H9 (cell line): Measurements from ENCODE around the gene SH3BP1. TPM values are rescaled to one million over a fixed set of nuclear protein-coding genes. Genes with fewer than 3 reads are reported as not detected.
"Not testable (repeated sequence)": the region's sequence is repeated elsewhere in the genome, so short reads cannot be mapped to it uniquely, and the experiment has no call there.

Experiments
- DNase-seq: peaks from one replicate; pipeline ENCODE4 v3.0.0-alpha.2; 2017
- H2AFZ ChIP-seq: one replicate; pipeline ENCODE4 v1.6.1; 2013; ENCODE audit warnings: mild to moderate bottlenecking, low read length, control low read depth, moderate library complexity
- H2AK5ac ChIP-seq: 2 replicates; pipeline ENCODE4 v1.6.1; 2013; ENCODE audit warnings: low read length, control low read depth, mixed read lengths; ENCODE audit not compliant: insufficient read length
- H2BK120ac ChIP-seq: one replicate; pipeline ENCODE4 v1.6.1; 2013; ENCODE audit warnings: low read depth, mild to moderate bottlenecking, low read length, control low read depth, inconsistent platforms; ENCODE audit not compliant: poor library complexity, severe bottlenecking
- H2BK12ac ChIP-seq: 2 replicates; pipeline ENCODE4 v1.6.1; 2013; ENCODE audit warnings: low read length, control low read depth, mixed read lengths, low read depth; ENCODE audit not compliant: insufficient read length
- H2BK15ac ChIP-seq: 2 replicates; pipeline ENCODE4 v1.6.1; 2013; ENCODE audit warnings: low read depth, low read length, control low read depth
- H2BK20ac ChIP-seq: one replicate; pipeline ENCODE4 v1.6.1; 2013; ENCODE audit warnings: low read depth, mild to moderate bottlenecking, low read length, control low read depth, inconsistent platforms; ENCODE audit not compliant: poor library complexity, severe bottlenecking
- H2BK5ac ChIP-seq: 2 replicates; pipeline ENCODE4 v1.6.1; 2013; ENCODE audit warnings: low read length, control low read depth, mixed read lengths; ENCODE audit not compliant: insufficient read length
- H3K14ac ChIP-seq: 2 replicates; pipeline ENCODE4 v1.6.1; 2013; ENCODE audit warnings: low read length, control low read depth; ENCODE audit not compliant: insufficient read depth
- H3K18ac ChIP-seq: 2 replicates; pipeline ENCODE4 v1.6.1; 2013; ENCODE audit warnings: low read depth, mild to moderate bottlenecking, mixed read lengths, low read length, control low read depth; ENCODE audit not compliant: insufficient read length
- H3K23ac ChIP-seq: 2 replicates; pipeline ENCODE4 v1.6.1; 2013; ENCODE audit warnings: low read length, control low read depth, mixed read lengths, low read depth; ENCODE audit not compliant: insufficient read length
- H3K23me2 ChIP-seq: 2 replicates; pipeline ENCODE4 v1.6.1; 2013; ENCODE audit warnings: low read depth, mild to moderate bottlenecking, mixed read lengths, low read length, control low read depth; ENCODE audit not compliant: insufficient read length, poor library complexity, severe bottlenecking
- H3K27ac ChIP-seq: 2 replicates; pipeline ENCODE4 v1.5.1; 2013; ENCODE audit warnings: low read length, control low read depth, mixed read lengths, low read depth; ENCODE audit not compliant: insufficient read length
- H3K27me3 ChIP-seq: 2 replicates; pipeline ENCODE4 v1.6.1; 2013; ENCODE audit warnings: low read length, control low read depth, inconsistent platforms; ENCODE audit not compliant: insufficient read depth
- H3K4ac ChIP-seq: 2 replicates; pipeline ENCODE4 v1.6.1; 2013; ENCODE audit warnings: low read depth, mild to moderate bottlenecking, control low read depth, inconsistent platforms, low read length, moderate library complexity
- H3K4me1 ChIP-seq: 2 replicates; pipeline ENCODE4 v1.6.1; 2013; ENCODE audit warnings: low read length, control low read depth, inconsistent platforms; ENCODE audit not compliant: insufficient read depth
- H3K4me2 ChIP-seq: 2 replicates; pipeline ENCODE4 v1.6.1; 2013; ENCODE audit warnings: low read length, control low read depth, mixed read lengths; ENCODE audit not compliant: insufficient read length, insufficient read depth
- H3K56ac ChIP-seq: 2 replicates; pipeline ENCODE4 v1.6.1; 2013; ENCODE audit warnings: low read depth, mild to moderate bottlenecking, mixed read lengths, low read length, control low read depth; ENCODE audit not compliant: insufficient read length
- H3K79me1 ChIP-seq: 2 replicates; pipeline ENCODE4 v1.6.1; 2013; ENCODE audit warnings: low read depth, mild to moderate bottlenecking, moderate library complexity, low read length, control low read depth, inconsistent platforms; ENCODE audit not compliant: insufficient read depth, poor library complexity, severe bottlenecking
- H3K79me2 ChIP-seq: 2 replicates; pipeline ENCODE4 v1.6.1; 2013; ENCODE audit warnings: low read length, control low read depth, inconsistent platforms; ENCODE audit not compliant: insufficient read depth
- H3K9ac ChIP-seq: 2 replicates; pipeline ENCODE4 v1.6.1; 2013; ENCODE audit warnings: low read length, control low read depth, mixed read lengths; ENCODE audit not compliant: insufficient read length; ENCODE audit errors: extremely low read depth
- H3K9me3 ChIP-seq: one replicate; pipeline ENCODE4 v1.6.1; 2013; ENCODE audit warnings: low read depth, low read length, inconsistent platforms; ENCODE audit not compliant: control insufficient read depth
- H3T11ph ChIP-seq: one replicate; pipeline ENCODE4 v1.6.1; 2013; ENCODE audit warnings: mild to moderate bottlenecking, low read length, control low read depth, inconsistent platforms
- H4K20me1 ChIP-seq: one replicate; pipeline ENCODE4 v1.6.1; 2013; ENCODE audit not compliant: control insufficient read depth, insufficient read length, insufficient read depth
- H4K5ac ChIP-seq: 2 replicates; pipeline ENCODE4 v1.6.1; 2013; ENCODE audit warnings: low read depth, mild to moderate bottlenecking, mixed read lengths, low read length, control low read depth; ENCODE audit not compliant: insufficient read length
- H4K8ac ChIP-seq: replicated peaks from 2 replicates; pipeline ENCODE4 v1.6.1; 2013; ENCODE audit warnings: low read length, control low read depth, mixed read lengths, low read depth; ENCODE audit not compliant: insufficient read length
- H4K91ac ChIP-seq: 2 replicates; pipeline ENCODE4 v1.6.1; 2013; ENCODE audit warnings: low read depth, mild to moderate bottlenecking, moderate library complexity, mixed read lengths, low read length, control low read depth; ENCODE audit not compliant: insufficient read length
- H3K27ac Mint-ChIP-seq, 3 experiments: 2 replicates in 2 of 3; 3 replicates in 1 of 3; pipeline ENCODE4 v1.8.0; 2020 to 2021; ENCODE audit warnings: mixed read lengths in 3 of 3, mild to moderate bottlenecking in 1 of 3, moderate library complexity in 1 of 3
- H3K27me3 Mint-ChIP-seq: 2 replicates; pipeline ENCODE4 v1.8.0; 2021; ENCODE audit warnings: low read depth, mild to moderate bottlenecking, moderate library complexity, mixed read lengths
- H3K36me3 Mint-ChIP-seq, 3 experiments: 2 replicates in 2 of 3; 3 replicates in 1 of 3; pipeline ENCODE4 v1.8.0; 2020 to 2021; ENCODE audit warnings: low read depth in 3 of 3, mixed read lengths in 3 of 3; ENCODE audit not compliant: insufficient read depth in 1 of 3
- H3K4me1 Mint-ChIP-seq, 2 experiments: 2 replicates each; pipeline ENCODE4 v1.8.0; 2020; ENCODE audit warnings: mixed read lengths in 2 of 2
- H3K4me3 Mint-ChIP-seq, 2 experiments: 2 replicates in 1 of 2; 3 replicates in 1 of 2; pipeline ENCODE4 v1.8.0; 2020 to 2021; ENCODE audit warnings: mild to moderate bottlenecking in 2 of 2, mixed read lengths in 2 of 2, moderate library complexity in 1 of 2
- H3K9me3 Mint-ChIP-seq, 2 experiments: 2 replicates in 1 of 2; 3 replicates in 1 of 2; pipeline ENCODE4 v1.8.0; 2020; ENCODE audit warnings: mild to moderate bottlenecking in 2 of 2, mixed read lengths in 2 of 2, moderate library complexity in 1 of 2
- WGBS: extraction: QIAGEN DNeasy Blood & Tissue Kit; methylation state at CpG from one replicate; pipeline ENCODE4 v1.1.7; 2013; ENCODE audit warnings: missing lambda C conversion rate, low lambda C conversion rate, mixed read lengths; ENCODE audit not compliant: insufficient read length; ENCODE audit errors: extremely low coverage; 5-methylcytosine and 5-hydroxymethylcytosine counted together
- total RNA-seq: library from RNA; stranded (reverse); gene quantifications from 2 replicates; pipeline ENCODE4 v1.2.1, GENCODE V29; 2021
- TF ChIP-seq, protein P1 (sequence below): fragments of 200-600 bp; sonication (generic); conservative IDR thresholded peaks from 3 replicates; pipeline ENCODE4 v1.8.0; 2021; ENCODE audit warnings: antibody characterized with exemption, mild to moderate bottlenecking

The SH3BP1 gene
- total RNA-seq, 1 experiment from 2014 or later: 33.6 TPM

DNA sequence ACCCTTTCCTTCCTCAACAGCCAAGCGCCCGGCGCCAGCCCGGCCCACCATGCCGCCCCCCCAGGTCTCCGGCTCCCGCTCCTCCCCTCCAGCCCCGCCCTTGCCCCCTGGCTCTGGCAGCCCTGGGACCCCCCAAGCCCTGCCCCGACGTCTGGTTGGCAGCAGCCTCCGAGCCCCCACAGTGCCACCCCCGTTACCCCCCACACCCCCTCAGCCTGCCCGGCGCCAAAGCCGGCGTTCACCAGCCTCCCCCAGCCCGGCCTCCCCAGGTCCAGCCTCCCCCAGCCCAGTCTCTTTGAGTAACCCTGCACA is 15.7 kb downstream of the SH3BP1 start:
- Mint-ChIP-seq H3K36me3 (peaks cover 10 to 38% (median 34%) of the 10 kb centered on the region in 3 experiments; a peak in 6 of 7 replicates), H3K27ac (no peak overlapping the region), H3K4me3 (no peak overlapping the region), H3K27me3 (no peaks in the 10 kb centered on the region), H3K4me1 (peaks cover 14 to 17% of the 10 kb centered on the region in 2 experiments), H3K9me3 (no peaks in the 10 kb centered on the region; a peak in 1 of 5 replicates)
- Histone ChIP-seq H3T11ph (no peak overlapping the region), H2BK15ac (no peak overlapping the region), H4K5ac (no peak overlapping the region), H3K23me2 (peaks cover 7% of the 10 kb centered on the region), H3K14ac (no peak overlapping the region), H4K91ac (no peak overlapping the region), H3K18ac (no peak overlapping the region), H4K8ac (no peak overlapping the region), H3K4me1 (peaks cover 2% of the 10 kb centered on the region; the same call in 1 of the 2 replicates), H3K79me2 (peaks cover 11% of the 10 kb centered on the region; the same call in 1 of the 2 replicates), H4K20me1 (no peaks in the 10 kb centered on the region), H3K27me3 (no peaks in the 10 kb centered on the region), H2BK20ac (no peak overlapping the region), H3K23ac (no peak overlapping the region), H3K79me1 (peaks cover 1% of the 10 kb centered on the region), H2BK12ac (no peak overlapping the region), H3K56ac (no peak overlapping the region), H3K4me2 (no peak overlapping the region), H3K27ac (no peak overlapping the region), H2AK5ac (no peak overlapping the region), H2BK120ac (no peak overlapping the region), H2AFZ (no peak overlapping the region), H3K9me3 (no peaks in the 10 kb centered on the region), H2BK5ac (no peak overlapping the region), H3K9ac (no peak overlapping the region), H3K4ac (no peak overlapping the region)
- TF ChIP-seq, protein P1, sequence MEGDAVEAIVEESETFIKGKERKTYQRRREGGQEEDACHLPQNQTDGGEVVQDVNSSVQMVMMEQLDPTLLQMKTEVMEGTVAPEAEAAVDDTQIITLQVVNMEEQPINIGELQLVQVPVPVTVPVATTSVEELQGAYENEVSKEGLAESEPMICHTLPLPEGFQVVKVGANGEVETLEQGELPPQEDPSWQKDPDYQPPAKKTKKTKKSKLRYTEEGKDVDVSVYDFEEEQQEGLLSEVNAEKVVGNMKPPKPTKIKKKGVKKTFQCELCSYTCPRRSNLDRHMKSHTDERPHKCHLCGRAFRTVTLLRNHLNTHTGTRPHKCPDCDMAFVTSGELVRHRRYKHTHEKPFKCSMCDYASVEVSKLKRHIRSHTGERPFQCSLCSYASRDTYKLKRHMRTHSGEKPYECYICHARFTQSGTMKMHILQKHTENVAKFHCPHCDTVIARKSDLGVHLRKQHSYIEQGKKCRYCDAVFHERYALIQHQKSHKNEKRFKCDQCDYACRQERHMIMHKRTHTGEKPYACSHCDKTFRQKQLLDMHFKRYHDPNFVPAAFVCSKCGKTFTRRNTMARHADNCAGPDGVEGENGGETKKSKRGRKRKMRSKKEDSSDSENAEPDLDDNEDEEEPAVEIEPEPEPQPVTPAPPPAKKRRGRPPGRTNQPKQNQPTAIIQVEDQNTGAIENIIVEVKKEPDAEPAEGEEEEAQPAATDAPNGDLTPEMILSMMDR: no peak
- DNase-seq: no peak
- WGBS: no CpG with 5 or more reads among the region's 17 CpGs

DNA sequence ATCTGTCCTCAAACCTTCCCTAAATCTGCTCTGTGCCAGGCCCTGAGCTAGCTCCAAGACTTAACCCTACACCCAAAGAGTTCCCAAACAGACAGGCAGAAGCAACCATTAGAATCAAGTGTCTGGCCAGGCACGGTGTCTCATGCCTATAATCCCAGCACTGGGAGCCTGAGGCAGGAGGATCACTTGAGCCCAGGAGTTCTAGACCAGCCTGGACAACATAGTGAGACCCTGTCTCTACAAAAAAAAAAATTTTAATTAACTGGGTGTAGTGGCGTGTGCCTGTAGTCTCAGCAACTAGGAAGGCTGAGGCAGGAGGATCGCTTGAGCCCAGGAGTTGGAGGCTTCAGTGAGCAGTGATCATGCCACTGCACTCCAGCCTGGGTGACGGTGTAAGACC is 17.1 kb downstream of the SH3BP1 start:
- H3K23ac ChIP-seq, H3K56ac ChIP-seq, H4K8ac ChIP-seq, H3K4ac ChIP-seq, H3K14ac ChIP-seq, H2AFZ ChIP-seq, H3K9me3 ChIP-seq, H4K5ac ChIP-seq, H2BK20ac ChIP-seq, H3K4me1 ChIP-seq, H3K79me1 ChIP-seq, H4K91ac ChIP-seq, H3K18ac ChIP-seq, H3T11ph ChIP-seq, H3K9ac ChIP-seq, H3K27ac ChIP-seq, H3K4me3 Mint-ChIP-seq, H2BK120ac ChIP-seq, H3K27me3 Mint-ChIP-seq, H2AK5ac ChIP-seq, H4K20me1 ChIP-seq, H3K27me3 ChIP-seq, H3K23me2 ChIP-seq, H2BK12ac ChIP-seq, H3K9me3 Mint-ChIP-seq, H3K4me2 ChIP-seq, DNase-seq, H2BK5ac ChIP-seq, H2BK15ac ChIP-seq: not testable (repeated sequence)
- H3K4me1 Mint-ChIP-seq: peaks cover 22 to 23% of the 10 kb centered on the region in 2 experiments
- H3K27ac Mint-ChIP-seq: peak overlapping the region in 1 of 3 experiments; percentile 47; a peak in 1 of 7 replicates
- H3K79me2 ChIP-seq: peaks cover 20% of the 10 kb centered on the region; the same call in 1 of the 2 replicates
- H3K36me3 Mint-ChIP-seq: peaks cover 6 to 30% (median 28%) of the 10 kb centered on the region in 3 experiments; a peak in 6 of 7 replicates
- WGBS: no CpG with 5 or more reads among the region's 4 CpGs
